ENCODE results near the gene MRGPRX4.
"Not testable (repeated sequence)": the region's sequence is repeated elsewhere in the genome, so short reads cannot be mapped to it uniquely, and the experiment has no call there.

Gene MRGPRX4

DNA sequence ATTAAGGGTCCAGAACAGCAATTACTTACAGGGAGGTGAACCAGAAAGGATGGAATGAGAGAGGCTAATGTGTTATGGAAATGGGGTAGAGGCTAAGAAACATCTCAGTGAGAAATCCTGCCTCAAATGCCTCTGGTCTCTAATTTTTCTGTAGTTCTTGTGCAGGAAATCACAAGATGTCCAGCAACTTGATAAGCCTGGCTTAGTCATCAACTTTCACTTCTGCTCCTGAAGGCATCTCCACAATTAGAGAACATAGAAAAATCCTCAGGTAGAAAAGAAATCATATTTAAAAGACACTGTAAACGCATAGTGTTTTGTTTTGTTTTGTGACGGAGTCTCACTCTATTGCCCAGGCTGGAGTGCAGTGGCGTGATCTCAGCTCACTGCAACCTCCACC lies 18.7 kb downstream of the MRGPRX4 start:
- no peak overlapping the region for H3K4me3 Mint-ChIP-seq
- H3K9me3 Mint-ChIP-seq, result no peaks in the 10 kb centered on the region
- H3K4me1 Mint-ChIP-seq (ENCODE audit: low read depth), result no peaks in the 10 kb centered on the region
- no peak overlapping the region for H3K27ac Mint-ChIP-seq
- H3K27me3 Mint-ChIP-seq, result peaks cover 14% of the 10 kb centered on the region
- H3K36me3 Mint-ChIP-seq (ENCODE audit: low read depth), result no peaks in the 10 kb centered on the region

DNA sequence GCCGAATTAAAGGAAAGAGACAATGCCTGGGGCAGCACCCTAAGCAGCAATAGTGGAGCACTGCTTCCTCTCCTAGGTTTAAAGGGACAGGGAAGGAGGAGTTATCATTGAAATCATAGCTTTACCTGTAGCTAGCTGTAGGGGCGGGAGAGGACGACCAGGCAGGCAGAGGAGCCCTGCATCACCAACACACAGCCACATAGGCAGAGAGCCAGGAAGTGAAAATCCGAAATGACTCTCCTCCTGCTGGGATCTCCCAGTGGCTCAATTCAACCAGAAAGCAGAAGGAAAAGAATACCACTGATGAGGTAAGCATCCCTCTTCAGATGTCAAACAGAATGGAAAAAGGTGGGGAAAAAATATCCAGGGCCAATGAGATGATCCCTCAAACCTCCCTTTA lies 20.4 kb downstream of the MRGPRX4 start:
- H3K27ac Mint-ChIP-seq, result no peak overlapping the region
- H3K9me3 Mint-ChIP-seq, result no peaks in the 10 kb centered on the region
- H3K36me3 Mint-ChIP-seq (ENCODE audit: low read depth), result no peaks in the 10 kb centered on the region
- peaks cover 13% of the 10 kb centered on the region for H3K27me3 Mint-ChIP-seq
- no peak overlapping the region for H3K4me3 Mint-ChIP-seq
- no peaks in the 10 kb centered on the region for H3K4me1 Mint-ChIP-seq (ENCODE audit: low read depth)

DNA sequence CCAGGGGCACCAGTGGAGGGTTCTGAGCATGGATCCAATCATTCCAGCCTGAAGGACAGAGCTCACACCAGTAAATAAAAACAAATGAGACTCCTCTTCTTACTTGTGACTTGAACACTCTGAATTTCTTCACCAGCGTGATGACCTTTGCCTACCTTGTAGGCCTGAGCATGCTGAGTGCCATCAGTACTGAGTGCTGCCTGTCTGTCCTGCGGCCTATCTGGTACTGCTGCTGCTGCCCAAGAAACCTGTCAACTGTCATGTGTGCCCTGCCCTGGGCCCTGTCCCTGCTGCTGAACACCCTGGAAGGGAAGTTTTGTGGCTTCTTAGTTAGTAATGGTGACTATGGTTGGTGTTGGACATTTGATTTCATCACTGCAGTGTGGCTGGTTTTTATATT lies 23.9 kb downstream of the MRGPRX4 start:
- no peaks in the 10 kb centered on the region for H3K4me1 Mint-ChIP-seq (ENCODE audit: low read depth)
- H3K4me3 Mint-ChIP-seq, result no peak overlapping the region
- H3K9me3 Mint-ChIP-seq, result no peaks in the 10 kb centered on the region
- peaks cover 23% of the 10 kb centered on the region for H3K27me3 Mint-ChIP-seq
- H3K36me3 Mint-ChIP-seq (ENCODE audit: low read depth), result no peaks in the 10 kb centered on the region
- no peak overlapping the region for H3K27ac Mint-ChIP-seq

DNA sequence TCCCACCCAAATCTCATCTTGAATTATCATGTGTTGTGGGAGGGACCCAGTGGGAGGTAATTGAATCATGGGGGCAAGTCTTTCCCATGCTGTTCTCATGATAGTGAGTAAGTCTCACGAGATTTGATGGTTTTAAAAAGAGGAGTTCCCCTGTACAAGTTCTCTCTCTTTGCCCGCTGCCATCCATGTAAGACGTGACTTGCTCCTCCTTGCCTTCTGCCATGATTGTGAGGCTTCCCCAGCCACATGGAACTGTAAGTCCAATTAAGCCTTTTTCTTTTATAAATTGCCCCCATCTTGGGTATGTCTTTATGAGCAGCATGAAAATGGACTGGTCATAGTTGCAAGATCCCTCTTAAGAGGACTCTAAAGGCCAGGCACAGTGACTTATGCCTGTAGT lies 25.1 kb downstream of the MRGPRX4 start:
- not testable (repeated sequence) for H3K4me3 Mint-ChIP-seq; H3K9me3 Mint-ChIP-seq; H3K36me3 Mint-ChIP-seq (ENCODE audit: low read depth); H3K27ac Mint-ChIP-seq; H3K4me1 Mint-ChIP-seq (ENCODE audit: low read depth)
- peaks cover 29% of the 10 kb centered on the region for H3K27me3 Mint-ChIP-seq

DNA sequence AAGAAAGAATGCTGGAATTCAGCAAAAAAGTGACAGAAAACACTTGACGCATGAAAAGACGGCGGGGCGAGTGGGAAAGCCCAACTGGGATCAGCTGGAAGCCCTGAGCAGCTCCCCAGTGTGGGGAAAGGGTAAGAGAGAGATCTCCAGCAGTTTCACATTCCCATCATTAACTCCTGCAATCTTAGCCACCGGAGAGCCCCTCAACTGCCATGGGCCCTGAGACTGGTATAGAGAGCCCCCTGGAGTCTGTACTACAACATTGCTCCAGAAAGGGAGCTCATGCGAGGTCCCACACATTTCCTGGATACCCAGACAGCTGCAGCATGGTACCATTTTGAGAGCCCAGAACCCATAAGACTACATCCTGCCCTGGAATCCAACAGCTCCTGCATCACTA lies 31.1 kb downstream of the MRGPRX4 start:
- H3K27me3 Mint-ChIP-seq, result peaks cover 66% of the 10 kb centered on the region
- H3K4me1 Mint-ChIP-seq (ENCODE audit: low read depth), result no peaks in the 10 kb centered on the region
- no peak overlapping the region for H3K4me3 Mint-ChIP-seq
- no peaks in the 10 kb centered on the region for H3K36me3 Mint-ChIP-seq (ENCODE audit: low read depth)
- no peaks in the 10 kb centered on the region for H3K9me3 Mint-ChIP-seq
- no peak overlapping the region for H3K27ac Mint-ChIP-seq

DNA sequence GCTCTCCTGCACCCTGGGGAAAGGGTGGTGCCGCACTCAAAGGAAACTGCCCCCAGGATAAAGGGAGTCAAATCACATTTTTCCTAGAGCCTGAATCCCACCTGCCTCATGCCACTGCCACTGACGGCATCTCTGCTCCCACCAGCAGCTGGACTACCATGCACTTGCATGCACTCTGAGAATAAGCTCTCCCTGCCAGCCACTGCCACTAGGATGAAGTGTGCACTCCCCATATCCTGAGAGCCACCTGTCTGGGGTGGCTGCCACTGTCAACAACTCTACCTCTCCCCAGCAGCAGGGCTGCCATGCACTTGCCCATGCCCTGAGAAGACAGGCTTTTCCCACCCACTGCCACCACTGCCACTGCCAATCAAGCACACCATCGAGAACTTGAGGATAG lies 31.6 kb downstream of the MRGPRX4 start:
- H3K4me1 Mint-ChIP-seq (ENCODE audit: low read depth), result no peaks in the 10 kb centered on the region
- H3K4me3 Mint-ChIP-seq, result no peak overlapping the region
- H3K36me3 Mint-ChIP-seq (ENCODE audit: low read depth), result no peaks in the 10 kb centered on the region
- H3K27ac Mint-ChIP-seq, result no peak overlapping the region
- H3K9me3 Mint-ChIP-seq, result no peaks in the 10 kb centered on the region
- H3K27me3 Mint-ChIP-seq, result peaks cover 66% of the 10 kb centered on the region

DNA sequence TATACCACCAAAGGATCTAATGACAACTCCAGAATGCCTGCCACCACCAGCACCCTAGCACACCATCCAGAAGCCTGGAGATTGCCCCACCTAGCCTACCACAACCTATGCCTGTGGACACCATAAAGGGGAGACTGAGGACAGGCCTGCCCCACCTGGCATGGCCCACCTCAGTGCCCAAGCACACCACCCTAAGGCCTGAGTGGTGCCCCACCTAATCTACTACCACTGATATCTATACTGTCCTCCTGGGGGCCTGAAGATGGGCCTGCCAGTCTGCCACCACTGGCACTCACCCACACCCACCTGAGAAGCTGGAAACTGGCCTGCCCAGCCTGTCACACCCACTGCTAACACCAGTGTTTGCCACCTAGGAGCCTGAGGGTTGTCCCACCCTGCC lies 32.1 kb downstream of the MRGPRX4 start:
- no peaks in the 10 kb centered on the region for H3K4me1 Mint-ChIP-seq (ENCODE audit: low read depth)
- peaks cover 67% of the 10 kb centered on the region for H3K27me3 Mint-ChIP-seq
- H3K36me3 Mint-ChIP-seq (ENCODE audit: low read depth), result no peaks in the 10 kb centered on the region
- no peak overlapping the region for H3K27ac Mint-ChIP-seq
- no peak overlapping the region for H3K4me3 Mint-ChIP-seq
- H3K9me3 Mint-ChIP-seq, result no peaks in the 10 kb centered on the region

DNA sequence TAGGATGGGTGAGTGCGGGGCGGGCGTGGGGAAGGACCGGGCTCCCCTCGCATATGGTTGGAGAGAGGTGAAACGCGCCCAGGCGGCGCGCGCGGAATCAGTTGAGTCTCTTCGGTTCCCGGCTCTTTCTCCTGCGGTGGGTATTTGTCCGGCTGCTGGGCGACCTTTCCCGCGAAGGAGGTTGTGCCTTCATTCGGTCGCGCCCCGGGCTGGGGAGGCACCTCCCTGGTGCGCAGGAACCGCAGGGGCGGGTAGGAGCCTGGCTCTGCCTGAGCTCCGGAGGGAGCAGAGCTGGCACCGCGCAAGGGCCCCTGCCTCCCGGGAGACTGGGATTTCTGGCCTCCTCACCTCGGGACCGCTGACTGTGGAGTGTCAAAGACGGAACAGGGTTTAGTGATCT lies 36.4 kb downstream of the MRGPRX4 start:
- peaks cover 73% of the 10 kb centered on the region for H3K27me3 Mint-ChIP-seq
- no peaks in the 10 kb centered on the region for H3K4me1 Mint-ChIP-seq (ENCODE audit: low read depth)
- no peak overlapping the region for H3K4me3 Mint-ChIP-seq
- H3K9me3 Mint-ChIP-seq, result no peaks in the 10 kb centered on the region
- no peak overlapping the region for H3K27ac Mint-ChIP-seq
- no peaks in the 10 kb centered on the region for H3K36me3 Mint-ChIP-seq (ENCODE audit: low read depth)

DNA sequence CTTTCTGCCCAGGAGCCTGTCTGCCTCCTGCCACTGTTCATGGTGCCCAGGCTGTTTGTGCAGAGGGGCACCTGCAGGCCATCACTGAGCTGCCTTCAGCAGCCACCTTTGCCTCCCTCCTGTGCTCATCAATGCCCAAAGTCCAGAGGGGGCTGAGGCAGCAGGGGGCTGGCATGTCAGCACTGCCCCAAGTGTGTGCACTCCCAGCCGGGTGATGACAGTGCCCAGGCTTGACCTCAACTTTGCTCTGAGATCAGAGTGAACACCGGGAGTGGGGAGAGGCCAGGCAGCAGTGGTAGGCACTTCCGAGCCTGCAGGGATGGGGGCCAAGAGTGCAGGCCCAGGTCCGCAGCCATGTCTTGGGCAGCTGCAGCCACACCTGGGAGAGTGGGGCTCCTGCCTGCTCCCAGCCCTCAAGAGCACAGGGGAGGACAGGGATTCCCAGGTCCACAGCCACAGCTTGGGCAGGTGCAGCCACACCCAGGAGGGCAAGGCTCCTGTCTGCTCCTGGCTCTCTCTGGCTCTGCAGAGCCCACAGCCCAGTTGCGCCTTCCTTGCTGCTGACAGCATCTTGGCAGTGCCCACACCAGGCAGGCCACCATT lies 48.7 kb downstream of the MRGPRX4 start:
- no peaks in the 10 kb centered on the region for H3K36me3 Mint-ChIP-seq (ENCODE audit: low read depth)
- no peaks in the 10 kb centered on the region for H3K4me1 Mint-ChIP-seq (ENCODE audit: low read depth)
- peaks cover 11% of the 10 kb centered on the region for H3K27me3 Mint-ChIP-seq
- H3K4me3 Mint-ChIP-seq, result no peak overlapping the region
- H3K27ac Mint-ChIP-seq, result no peak overlapping the region
- no peaks in the 10 kb centered on the region for H3K9me3 Mint-ChIP-seq

DNA sequence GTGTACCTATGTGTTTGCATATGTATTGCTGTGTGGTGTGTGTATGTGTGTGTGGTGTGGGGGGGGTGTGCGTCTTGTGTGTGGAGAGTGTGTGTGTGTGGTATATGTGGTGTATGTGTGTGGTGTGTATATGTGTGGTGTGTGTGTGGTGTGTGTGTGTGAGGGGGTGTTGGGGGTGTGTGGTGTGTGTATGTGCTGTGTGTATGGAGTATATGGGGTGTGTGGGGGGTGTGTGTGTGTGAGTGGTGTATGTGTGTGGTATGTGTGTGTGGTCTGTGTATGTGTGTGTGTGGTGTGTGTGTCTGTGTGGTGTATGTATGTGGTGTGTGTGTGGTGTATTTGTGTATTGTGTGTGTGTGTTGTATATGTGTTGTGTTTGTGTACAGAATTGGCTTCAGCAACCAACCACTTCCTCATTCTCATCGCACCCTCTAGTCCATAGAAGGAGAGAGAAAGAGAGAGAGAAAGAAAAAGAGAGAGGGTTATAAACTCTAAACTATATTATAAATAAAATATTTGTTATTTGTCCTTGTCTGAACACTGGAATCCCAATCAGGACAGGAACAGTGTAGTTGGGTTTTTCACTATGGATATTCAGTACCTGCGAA lies 50.3 kb downstream of the MRGPRX4 start:
- peaks cover 8% of the 10 kb centered on the region for H3K27me3 Mint-ChIP-seq
- H3K27ac Mint-ChIP-seq, result no peak overlapping the region
- no peak overlapping the region for H3K4me3 Mint-ChIP-seq
- no peaks in the 10 kb centered on the region for H3K9me3 Mint-ChIP-seq
- H3K36me3 Mint-ChIP-seq (ENCODE audit: low read depth), result no peaks in the 10 kb centered on the region
- no peaks in the 10 kb centered on the region for H3K4me1 Mint-ChIP-seq (ENCODE audit: low read depth)
